ENCODE measurements around the gene ZFYVE28.
"Not testable (repeated sequence)": the region's sequence is repeated elsewhere in the genome, so short reads cannot be mapped to it uniquely, and the experiment has no call there.

Gene ZFYVE28

DNA sequence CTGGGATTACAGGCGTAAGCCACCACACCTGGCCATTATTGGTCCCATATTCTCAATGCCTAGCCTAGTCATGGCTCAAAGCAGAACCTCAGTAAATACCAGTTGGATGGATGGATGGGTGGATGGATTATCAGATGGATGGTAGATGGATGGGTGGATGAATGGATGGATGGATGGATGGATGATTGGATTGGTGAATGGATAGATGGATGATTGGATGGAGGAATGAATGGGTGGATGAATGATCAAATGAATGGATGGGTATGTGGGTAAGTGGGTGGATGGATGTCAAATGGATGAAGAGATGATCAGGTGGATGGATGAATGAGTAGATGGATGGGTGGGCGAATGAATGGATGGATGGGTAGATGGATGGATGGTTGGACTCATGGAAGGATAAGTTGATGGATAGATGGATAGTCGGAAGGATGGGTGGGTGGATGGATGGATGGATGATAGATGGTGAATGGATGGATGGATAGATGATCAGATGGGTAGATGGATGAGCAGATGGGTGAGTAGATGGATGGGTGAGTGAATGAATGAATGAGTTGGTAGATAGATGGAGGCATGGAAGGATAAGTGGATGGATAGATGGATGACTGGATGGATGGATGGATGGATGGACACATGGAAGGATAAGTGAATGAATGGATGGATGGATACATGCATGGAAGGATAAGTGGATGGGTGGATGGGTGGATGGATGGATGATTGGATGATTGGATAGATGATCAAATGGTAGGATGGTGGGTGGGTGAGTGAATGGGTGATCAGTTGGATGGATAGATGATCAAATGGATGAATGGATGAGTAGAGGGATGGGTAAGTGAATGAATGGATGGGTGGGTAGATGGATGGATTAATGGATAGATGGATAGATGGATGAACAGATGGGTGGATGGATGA lies 28.5 kb upstream of the ZFYVE28 start:
- DNase-seq (ENCODE audit: low spot score), result no peak

DNA sequence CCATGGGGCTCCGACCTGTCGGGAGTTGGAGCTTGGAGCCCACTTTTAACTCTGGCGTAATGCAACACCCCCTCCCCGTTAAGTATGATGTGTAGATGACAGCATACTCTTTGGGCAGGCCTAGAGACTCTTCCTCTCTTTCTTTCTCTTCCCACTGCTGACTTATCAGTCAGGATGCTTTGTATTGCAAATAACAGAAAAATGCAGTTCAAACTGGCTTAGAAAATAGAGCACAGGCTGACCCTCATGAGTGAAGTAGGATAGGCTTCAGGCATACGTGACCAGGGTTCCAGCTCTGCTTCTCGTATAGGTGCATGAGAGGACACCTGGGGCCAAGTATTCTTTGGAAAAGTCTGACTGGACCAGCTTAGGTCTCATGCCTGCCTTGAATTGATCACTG lies 27.1 kb upstream of the ZFYVE28 start:
- DNase-seq (ENCODE audit: low spot score), result no peak

DNA sequence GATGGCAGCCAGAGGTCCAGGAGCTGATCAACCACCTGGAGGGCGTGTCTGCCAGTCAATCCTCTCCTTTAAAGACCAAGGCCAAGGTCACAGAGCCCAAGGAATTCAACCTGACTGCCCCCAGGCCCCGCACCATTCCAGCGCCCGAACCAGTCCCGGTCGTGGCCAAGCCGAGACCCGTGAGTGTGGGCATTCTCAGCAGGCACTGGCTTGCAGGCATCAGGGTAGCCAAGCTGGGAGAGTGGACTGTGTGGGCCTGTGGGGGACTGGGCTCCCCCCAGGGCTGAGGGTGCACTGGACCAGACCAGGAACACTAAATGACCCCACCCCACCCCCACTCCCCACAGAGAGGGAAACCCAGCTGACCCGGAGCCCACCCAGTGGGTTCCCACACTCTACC lies 26.7 kb upstream of the ZFYVE28 start:
- no peak for DNase-seq (ENCODE audit: low spot score)

DNA sequence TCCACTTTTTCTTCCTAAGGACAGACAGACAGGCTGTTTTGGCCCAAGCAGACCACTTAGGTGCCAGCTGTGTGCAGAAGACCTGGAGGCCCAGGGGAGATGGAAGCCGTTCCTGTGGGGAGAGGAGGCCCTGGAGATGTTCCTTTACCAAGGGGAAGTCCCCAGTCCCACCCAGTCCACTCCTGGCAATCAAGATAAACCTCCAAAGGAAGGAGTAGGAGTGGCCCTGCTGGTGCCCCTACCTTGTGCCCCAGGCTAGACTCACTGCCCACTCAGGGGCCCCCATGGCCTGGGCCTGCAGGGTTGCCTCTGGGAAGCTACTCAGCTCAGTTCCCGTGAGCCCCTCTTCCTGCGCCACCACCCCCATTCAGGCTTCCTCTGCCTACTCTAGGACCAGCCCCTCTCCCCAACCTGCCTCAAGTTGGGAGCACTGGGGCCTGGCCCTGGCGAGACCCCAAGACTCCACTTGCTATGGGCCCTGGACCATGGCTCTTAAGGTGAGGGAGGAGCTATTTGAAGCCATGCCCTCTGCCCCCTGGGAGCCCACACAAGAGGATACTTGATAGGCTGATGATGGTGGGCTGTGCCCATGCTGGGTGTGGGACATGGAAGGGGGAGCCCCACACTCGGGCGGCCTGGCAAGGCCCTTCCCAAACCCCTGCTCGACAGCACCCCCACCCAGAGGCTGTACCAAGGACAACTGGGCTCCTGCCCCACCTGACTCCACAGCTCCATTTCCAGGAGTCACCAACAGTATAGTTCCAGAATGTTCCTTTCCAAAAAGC lies 25.7 kb upstream of the ZFYVE28 start:
- no peak for DNase-seq (ENCODE audit: low spot score)

DNA sequence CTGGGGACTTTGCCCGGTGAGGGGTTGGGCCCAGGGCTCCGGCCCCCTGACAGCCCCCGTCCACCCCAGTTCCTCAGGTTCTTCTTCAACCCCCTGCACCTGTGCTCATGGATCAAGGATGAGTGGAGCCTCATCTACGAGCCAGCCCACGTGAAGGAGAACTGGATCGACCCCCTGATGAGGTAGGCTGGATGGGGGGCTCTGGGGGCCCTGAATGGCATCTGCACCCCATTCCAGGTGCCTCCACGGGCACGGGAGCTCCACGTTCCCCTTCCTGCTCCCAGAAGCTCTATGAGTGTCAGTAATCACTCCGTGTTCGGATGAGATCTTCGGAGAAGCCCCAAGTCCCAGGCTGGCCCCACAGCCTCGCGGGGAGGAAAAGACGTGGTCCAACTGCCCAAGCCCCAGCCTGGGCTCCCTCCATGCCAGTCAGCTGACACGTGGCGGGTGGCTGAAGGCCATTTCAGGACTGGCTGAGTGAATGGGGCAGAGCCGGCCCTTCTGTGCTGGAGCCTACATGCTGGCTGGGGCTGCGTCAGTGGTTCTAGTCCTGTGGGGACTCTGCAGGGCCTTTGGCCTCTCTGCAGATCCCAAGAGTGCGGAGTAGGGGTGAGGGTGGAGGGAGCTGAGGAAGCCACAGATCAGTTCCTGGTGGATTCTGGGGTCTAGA lies 24.8 kb upstream of the ZFYVE28 start:
- DNase-seq (ENCODE audit: low spot score), result no peak

DNA sequence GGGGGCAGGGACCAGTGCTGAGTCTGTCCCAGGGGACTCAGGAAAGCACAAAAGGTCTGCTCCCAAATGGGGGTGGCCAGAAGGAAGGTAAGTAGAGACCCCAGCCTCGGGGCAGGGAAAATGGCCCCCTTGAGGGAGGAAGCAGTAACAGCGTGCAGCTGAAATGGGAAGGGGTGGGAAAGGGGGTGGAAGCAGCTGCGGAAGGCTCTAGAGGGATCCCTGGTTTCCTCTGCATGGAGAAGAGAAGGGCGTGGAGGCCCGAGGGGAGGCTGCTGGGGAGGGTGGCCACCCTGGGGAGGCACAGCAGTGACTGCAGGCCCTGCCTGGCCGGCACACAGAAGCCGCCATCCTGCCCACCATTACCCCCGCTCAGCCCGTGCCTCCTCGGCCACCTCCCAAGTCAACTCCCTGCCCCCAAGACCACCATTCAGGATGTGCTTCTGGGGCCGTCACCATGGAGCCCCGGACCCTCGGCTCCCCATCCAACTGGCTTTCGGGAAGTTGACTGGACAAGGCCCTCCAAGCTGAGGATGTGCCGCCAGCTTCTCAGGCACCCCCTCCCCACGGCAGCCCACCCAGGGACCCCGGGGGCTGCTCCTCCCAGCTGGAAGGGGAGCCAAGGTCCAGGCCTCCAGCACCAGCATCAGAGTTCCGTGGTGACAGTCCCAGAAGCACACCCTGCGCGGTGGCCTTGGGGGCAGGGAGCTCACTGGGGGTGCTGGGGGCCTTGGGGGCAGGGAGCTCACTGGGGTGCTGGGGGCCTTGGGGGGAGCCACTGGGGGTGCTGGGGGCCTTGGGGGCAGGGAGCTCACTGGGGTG lies 23.9 kb upstream of the ZFYVE28 start:
- peak; percentile 64 for DNase-seq (ENCODE audit: low spot score)

DNA sequence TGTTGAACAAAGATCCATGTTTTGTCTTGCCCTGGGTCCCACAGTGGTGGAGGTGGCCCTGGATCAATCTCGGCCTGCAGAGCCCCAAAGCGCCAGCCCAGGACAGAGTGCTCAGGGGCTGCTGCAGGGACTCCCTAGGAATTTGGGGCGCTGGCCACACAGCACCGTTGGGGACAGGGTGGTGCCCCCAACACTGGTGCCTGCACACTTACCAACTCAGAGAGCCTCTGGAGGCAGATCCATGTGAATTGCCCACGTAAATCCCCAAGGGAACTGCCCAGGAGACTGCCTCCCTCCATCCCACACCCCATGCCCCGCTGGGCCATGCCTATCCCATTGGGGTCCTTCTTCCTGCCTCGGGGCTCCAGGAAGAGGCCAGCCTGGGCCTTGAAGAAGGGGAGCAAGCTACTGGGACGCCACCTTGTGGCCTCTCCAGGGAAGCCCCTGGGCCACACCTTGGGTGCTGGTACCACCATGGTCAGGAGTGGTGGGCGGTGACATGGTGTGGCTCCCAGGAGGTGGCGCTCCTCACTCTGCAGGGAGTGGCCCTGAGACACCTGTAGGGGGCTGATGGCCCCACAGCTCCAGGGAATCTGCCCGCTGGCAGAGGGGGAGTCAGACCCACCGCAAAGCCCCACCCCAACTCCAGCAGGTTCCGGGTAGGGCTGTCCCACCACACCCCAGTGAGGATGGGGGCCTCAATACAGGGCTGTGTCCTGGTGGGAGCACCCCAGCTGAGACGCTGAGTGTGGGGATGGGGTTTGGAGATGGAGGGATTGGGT lies 23.1 kb upstream of the ZFYVE28 start:
- DNase-seq (ENCODE audit: low spot score), result peak; percentile 93

DNA sequence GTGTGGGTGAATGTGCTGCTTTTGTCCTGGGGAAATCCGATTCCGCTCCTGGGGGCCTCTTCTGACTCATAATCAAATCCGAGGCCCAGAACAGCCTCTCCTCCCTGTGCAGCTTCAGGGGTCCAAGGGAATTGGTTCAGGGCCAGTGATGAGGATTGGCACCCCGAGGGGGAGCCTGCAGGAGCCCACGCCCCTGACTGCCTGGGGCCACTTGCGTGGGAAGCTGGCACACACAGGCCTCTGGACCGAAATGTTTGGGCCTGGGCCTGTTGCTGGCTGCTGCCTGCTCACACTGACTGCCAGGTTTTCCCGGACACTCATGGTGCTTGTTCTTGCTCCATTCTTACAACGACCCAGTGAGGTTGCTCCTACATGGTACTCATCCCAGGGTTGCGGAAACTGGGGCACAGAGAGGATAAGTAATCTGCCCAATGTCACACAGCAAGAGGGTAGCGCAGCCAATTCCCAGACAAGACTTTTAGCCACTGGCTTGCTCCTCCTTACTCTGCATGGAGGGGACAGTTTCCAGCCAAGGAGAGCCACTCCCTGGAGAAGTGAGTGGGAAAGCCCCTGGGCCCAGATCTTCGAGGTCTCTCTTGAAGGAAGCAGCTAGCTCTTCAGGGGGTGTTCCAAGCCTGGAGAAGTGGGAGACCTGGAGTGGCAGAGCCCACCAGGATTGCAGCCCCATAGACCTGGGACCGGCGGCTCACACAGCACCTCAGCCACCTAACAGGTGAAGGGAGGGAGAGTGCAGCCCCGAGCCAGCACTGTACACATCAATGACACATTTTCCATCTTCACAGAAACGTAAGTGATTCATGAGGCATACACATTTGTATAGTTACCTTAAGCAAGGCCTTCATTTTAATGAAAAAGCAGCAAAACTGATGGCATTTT lies 20.6 kb upstream of the ZFYVE28 start:
- no peak for DNase-seq (ENCODE audit: low spot score)

DNA sequence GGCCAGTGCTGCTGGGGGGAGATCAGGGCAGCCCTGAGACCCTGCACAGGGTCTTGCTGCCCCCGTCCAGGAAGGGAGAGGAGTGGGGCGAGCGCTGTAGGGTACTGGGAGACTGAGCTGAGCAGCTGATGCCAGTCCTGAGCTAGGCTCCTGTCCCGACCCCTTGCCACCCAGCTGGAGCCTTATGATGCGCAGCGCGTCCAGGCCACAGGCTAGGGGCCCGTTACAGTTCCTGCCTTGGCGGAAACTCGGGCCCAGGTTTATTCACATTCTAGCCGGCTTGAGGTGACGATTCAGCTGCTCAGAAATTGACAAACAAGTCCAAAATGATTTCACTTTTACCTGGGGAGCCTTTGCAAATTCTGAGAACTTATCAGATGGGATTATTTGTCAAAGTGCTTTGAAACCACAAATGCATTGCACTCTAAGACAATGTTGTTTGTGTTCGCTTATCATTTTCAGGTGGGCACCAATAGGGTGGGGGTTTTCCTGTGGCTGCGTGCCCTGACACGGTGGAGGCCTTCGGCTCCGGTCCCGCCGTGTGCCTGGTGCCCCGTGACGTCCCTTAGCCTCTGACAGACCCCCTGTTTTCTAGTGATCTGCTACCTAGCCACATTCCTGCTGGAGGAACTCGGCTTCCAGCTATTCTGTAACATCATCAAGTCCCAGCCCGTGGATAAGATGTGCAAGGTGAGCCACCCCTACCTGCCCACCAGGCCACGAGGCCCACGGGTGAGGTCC lies 19.2 kb upstream of the ZFYVE28 start:
- no peak for DNase-seq (ENCODE audit: low spot score)

DNA sequence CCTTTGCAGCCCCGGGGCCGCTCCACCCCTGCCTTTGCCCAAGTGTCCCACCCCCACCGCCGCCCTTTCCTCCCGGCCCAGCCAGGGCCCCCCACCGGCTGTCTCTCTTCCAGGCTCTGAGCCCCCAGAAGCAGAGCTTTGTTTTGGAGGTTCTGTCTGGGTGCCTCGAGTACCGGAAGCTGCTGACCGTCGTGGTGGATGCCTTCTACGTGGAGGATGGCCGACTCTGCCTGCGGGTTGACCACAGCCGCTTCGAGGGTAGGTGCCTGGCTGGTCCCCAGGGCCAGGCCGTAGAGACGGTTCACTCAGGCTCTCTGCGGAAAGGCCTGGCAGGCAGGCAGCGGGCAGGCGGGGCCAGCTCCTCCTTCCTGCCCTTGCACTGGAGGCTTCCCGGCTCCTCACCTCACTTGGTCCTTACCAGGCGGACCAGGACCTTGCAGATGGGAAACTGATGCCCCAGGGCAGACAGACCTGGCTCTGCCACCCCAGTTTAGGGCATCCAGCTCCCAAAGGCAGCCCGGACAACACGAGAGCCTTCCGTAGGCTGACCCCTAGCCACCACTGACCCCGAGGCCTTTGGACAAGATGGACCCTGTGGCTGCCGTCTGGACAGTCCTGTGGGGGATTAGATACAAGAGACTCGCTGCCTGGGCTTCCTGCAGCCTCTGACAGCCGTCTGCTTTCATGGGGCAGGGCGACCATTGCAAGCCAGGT lies 18.5 kb upstream of the ZFYVE28 start:
- no peak for DNase-seq (ENCODE audit: low spot score)

DNA sequence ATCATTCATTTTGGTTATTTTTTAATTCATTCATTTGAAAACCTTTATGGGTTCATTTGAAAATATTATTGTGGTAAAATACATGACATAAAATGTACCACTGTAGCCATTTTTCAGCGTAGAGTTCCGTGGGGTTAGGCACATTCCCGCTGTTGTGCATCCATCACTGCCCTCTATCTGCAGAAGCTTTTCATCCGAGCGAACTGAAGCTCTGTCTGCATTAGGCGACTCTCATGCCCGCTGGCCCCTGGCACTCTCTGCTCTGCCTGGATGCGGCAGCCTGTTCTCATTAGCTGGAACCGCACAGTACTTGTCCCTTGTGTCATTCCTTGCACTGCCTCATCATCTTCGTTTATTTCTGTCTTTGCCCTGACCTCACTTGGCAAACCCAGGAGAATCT lies 17.9 kb upstream of the ZFYVE28 start:
- DNase-seq (ENCODE audit: low spot score), result no peak

DNA sequence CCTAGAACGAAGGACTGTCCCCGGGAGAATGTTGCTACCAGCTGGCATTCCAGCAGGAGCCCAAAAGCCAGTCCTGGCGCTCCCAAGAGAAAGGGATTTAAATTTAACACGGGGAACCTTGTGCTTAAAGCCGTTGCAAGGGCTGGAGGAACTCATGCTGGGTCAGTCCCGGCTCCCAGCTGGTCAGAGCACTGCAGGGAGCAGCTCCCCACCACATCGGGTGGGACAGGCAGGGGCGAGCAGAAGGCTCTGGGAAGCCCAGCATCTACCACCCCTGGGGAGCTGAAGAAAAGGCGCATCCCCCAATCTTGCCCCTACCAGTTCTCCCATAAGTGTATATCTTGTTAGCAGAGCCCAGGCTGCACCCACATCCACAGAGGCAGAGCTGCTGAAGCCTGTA lies 16.0 kb upstream of the ZFYVE28 start:
- DNase-seq (ENCODE audit: low spot score), result peak; percentile 58

DNA sequence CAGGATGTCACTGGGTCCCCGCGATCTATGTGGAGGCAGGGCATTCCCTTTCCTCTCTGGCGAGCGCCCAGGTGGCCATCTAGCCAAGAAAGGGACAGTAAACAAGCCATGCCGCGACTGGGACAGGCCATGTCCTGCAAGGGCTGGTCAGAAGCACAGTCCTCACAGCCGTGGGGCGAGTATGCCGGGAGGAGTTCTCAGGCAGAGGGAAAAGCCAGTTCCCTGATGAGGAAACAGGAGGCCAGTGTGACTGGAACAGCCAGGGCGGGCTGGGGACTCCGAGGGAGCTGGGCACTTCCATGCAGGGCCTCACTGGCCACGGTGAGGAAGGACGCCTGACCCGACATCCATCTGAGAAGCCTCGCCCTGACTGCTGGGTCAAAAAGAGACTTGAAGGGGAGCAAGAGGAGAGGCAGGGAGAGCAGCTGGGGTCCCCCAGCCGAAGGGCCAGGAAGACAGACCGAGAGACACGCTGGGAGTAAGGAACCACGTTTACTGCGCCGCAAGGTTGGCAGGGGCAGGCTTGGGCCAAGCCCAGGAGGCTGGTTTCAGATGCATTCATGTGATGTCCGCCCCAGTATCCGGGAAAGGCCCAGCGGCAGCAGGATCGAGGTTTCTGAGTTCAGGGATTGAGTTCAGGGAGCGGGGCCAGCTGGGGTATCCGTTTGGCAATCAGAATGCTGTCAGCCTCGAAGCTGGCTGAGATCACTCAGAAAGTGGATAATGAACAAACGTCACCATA lies 15.3 kb upstream of the ZFYVE28 start:
- DNase-seq (ENCODE audit: low spot score), result no peak

DNA sequence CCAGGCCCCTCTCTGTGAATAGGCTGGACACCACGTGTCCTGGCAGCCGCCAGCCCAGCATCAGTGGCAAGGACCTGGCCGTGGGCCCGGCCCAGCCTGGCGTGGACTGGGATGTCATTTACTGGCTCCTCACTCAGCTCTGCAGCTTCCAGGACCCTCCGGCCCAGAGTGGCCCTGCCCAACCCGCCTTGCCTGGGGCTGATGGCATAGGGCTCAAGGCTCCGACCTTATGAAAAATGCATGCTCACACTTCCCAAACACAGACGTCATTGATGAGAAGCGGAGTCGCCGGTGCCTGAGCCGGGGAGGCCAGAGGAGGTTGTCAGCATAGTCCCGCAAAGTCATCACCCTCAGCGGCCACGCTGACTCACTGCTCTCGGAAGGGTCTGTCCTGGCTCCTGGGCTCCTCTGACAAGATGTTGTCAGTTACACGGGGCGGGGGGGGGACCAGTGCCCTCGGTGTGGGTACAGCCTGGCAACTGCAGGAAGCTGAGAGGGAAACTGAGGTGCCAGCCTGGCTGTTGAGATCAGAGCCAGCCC lies 14.6 kb upstream of the ZFYVE28 start:
- no peak for DNase-seq (ENCODE audit: low spot score)

DNA sequence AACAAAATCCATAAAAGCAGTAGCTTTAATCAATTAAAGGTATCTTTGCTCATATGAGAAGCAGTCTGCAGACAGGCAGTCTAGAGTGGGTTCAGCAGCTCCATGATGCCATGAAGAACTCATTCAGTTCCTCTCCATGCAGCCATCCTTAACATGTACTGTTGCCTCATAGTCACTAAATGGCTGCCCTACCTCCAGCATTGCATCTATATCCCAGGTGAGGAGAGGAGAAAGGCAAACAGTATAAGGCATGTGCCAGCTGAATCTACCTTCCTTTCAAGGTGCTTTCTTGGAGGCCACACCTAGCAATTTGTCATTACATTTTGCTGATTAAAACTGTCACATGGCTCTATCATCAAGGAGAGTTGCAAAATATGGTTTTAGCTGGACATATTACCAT lies 13.6 kb upstream of the ZFYVE28 start:
- DNase-seq (ENCODE audit: low spot score), result no peak

DNA sequence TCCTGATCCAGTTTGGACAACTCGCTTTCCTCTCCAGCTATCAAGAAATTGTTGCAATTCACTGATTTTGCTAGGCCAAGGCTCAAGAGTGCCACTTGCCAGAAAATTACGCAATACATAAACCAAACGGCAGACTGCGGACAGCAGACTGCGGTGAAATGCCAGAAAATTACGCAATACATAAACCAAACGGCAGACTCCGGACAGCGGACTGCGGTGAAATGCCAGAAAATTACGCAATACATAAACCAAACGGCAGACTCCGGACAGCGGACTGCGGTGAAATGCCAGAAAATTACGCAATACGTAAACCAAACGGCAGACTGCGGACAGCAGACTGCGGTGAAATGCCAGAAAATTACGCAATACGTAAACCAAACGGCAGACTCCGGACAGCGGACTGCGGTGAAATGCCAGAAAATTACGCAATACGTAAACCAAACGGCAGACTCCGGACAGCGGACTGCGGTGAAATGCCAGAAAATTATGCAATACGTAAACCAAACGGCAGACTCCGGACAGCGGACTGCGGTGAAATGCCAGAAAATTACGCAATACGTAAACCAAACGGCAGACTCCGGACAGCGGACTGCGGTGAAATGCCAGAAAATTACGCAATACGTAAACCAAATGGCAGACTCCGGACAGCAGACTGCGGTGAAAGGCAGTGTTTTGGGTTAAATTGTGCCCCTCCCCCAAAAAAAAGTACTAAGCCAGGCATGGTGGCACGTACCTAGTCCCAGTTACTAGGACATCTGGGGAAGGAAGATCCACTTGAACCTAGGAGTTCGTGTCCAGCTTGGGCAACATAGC lies 11.7 kb upstream of the ZFYVE28 start:
- DNase-seq (ENCODE audit: low spot score), result not testable (repeated sequence)
